Muscle layer of duodenum (tissue), 2 donors: ENCODE data around the gene SNRNP27.
A peak's percentile ranks its signal among the peaks of the same experiment; 100 is the strongest.

Experiments
- H3K27ac ChIP-seq: one replicate; pipeline ENCODE4 v1.7.0; 2013; ENCODE audit warnings: mild to moderate bottlenecking, low read length
- H3K27me3 ChIP-seq: one replicate; pipeline ENCODE4 v1.7.0; 2013; ENCODE audit warnings: low read depth, mild to moderate bottlenecking, control low read depth, low read length
- H3K36me3 ChIP-seq, 2 donors: one replicate each; pipeline ENCODE4 v1.7.0; 2013; ENCODE audit warnings: low read length in 2 of 2, control low read depth in 1 of 2, mild to moderate bottlenecking in 1 of 2; ENCODE audit not compliant: insufficient read depth in 2 of 2, control insufficient read depth in 1 of 2
- H3K4me1 ChIP-seq, 2 donors: one replicate each; pipeline ENCODE4 v1.7.0; 2013; ENCODE audit warnings: low read length in 2 of 2, mild to moderate bottlenecking in 2 of 2, control low read depth in 1 of 2, moderate library complexity in 1 of 2; ENCODE audit not compliant: insufficient read depth in 2 of 2, control insufficient read depth in 1 of 2
- H3K4me3 ChIP-seq, 2 donors: one replicate each; pipeline ENCODE4 v1.7.0; 2013; ENCODE audit warnings: low read length in 2 of 2, low read depth in 1 of 2, mild to moderate bottlenecking in 1 of 2
- H3K9me3 ChIP-seq, 2 donors: one replicate each; pipeline ENCODE4 v1.7.0; 2013; ENCODE audit warnings: low read length in 2 of 2, control low read depth in 1 of 2, mild to moderate bottlenecking in 1 of 2; ENCODE audit not compliant: control insufficient read depth in 1 of 2
- donor health status: healthy.

The SNRNP27 gene

GRCh38 chr2:69939722-69940121 is 46.0 kb downstream of the SNRNP27 start:
- no peaks in the 10 kb centered on the region for H3K27me3 ChIP-seq
- no peaks in the 10 kb centered on the region for H3K9me3 ChIP-seq
- no peak overlapping the region for H3K27ac ChIP-seq
- H3K36me3 ChIP-seq: peaks cover 53 to 68% of the 10 kb centered on the region in 2 donors
- no peaks in the 10 kb centered on the region for H3K4me1 ChIP-seq
- H3K4me3 ChIP-seq: no peak overlapping the region

DNA sequence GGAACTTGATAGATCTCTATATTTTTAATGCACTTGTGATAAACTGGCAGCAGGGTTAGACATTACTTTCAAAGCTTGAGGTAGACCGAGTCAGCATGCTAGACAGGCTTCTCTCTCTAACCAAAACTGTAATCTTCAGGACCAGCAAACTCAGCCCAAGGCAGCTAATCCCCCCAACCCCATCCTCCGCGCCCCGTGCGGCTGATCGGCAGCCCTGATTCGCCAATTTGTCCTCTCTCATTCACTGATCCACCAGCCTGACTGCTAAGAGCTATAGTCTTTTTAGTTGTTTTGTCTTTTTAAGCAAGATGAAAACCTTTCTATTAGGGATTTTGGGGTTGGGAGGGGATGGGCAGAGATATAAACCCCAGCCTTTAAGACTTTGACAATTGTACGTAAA is 46.9 kb downstream of the SNRNP27 start:
- Histone ChIP-seq H3K9me3 (no peaks in the 10 kb centered on the region), H3K27me3 (no peaks in the 10 kb centered on the region), H3K4me3 (no peak overlapping the region), H3K36me3 (peaks cover 44 to 63% of the 10 kb centered on the region in 2 donors), H3K27ac (no peak overlapping the region), H3K4me1 (no peaks in the 10 kb centered on the region)

DNA sequence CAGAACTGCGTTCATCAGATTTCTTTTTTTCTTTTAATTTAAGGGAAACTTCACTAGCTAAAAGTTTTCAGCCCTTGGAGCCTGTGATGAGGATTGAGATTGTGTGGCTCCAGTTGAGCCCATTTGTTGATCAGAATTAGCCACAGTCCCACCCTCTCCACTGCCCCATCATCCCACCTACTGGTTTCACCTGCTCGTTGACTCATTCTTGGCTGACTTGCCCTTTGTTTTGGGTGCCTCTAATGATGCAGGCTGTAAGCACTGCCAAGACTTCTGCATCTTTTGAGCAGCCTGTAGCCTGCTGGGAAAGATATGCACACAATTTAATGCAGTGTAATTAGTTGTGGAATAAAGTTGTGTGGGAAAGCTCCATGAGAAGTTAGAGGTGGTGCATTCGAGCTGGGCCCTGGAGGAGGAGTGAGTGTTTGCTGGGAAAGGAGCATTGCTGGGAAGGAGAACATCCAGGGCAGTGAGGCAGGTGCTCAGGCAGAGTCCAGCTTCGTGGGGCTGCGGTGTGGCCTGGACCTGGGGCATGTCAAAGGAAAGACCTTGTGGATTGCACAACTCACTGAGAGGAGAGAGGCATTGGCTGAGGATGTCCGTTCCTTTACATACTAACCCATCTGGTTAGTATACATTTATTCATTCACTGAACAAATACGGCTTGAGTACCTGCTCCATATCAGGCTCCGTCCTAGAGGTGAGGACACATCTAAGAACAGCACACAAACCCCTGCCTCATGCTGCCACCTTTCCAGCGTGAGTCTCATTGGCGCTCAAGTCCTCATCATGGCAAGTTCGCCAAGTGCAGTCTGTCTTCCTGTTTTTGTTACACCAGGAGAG is 49.5 kb downstream of the SNRNP27 start:
- H3K9me3 ChIP-seq: no peaks in the 10 kb centered on the region
- H3K27me3 ChIP-seq: no peaks in the 10 kb centered on the region
- H3K4me1 ChIP-seq: no peaks in the 10 kb centered on the region
- H3K36me3 ChIP-seq: peaks cover 28 to 42% of the 10 kb centered on the region in 2 donors
- H3K4me3 ChIP-seq: no peak overlapping the region
- H3K27ac ChIP-seq: no peak overlapping the region

- no peaks in the 10 kb centered on the region for H3K9me3 ChIP-seq
- H3K4me3 ChIP-seq: no peak overlapping the region
- H3K36me3 ChIP-seq: peaks cover 23 to 34% of the 10 kb centered on the region in 2 donors
- H3K27ac ChIP-seq: no peak overlapping the region
- no peaks in the 10 kb centered on the region for H3K4me1 ChIP-seq
- H3K27me3 ChIP-seq: peaks cover 1% of the 10 kb centered on the region
These were observed 50.2 kb downstream of the SNRNP27 start for GRCh38 chr2:69943843-69944525.

DNA sequence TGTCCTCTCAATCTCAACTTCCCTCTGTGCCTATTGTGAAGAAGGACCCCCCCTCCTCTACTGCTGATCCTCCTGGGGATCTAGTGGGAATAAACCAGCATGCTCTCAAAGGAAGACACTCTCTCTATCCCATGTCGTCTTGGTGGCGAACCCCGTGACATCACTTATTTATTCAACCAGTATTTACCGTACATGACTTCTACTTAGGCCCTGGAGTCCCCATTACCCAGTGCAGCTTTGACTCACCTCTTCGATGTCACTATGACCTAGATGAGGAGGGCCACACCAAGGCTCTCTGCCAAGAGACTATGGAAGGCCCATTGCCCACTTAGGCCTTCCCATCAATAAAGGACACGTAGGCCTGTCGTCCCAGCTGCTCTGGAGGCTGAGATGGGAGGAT is 51.0 kb downstream of the SNRNP27 start:
- Histone ChIP-seq H3K36me3 (peaks cover 20 to 29% of the 10 kb centered on the region in 2 donors), H3K27me3 (peaks cover 4% of the 10 kb centered on the region), H3K4me3 (no peak overlapping the region), H3K27ac (no peak overlapping the region), H3K4me1 (no peaks in the 10 kb centered on the region), H3K9me3 (no peaks in the 10 kb centered on the region)

DNA sequence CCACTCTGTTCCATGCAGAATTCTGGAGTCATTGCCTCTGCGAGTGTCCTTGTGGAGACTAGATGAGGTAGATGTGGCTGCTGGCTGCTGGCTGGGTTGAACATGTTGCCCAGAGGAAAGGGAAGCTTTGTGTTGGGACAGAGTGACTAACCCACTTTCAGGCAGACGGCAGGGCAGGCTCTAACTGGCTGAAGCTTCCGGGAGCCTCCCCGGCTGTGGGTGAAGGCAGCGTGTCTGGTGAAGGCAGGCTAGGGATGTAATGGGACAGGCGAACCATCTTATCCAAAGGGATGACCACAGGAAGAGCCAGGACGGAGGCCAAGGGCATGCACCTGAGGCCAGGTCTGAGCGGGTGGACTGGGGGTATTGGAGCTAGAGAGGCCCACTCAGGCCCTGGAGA is 51.7 kb downstream of the SNRNP27 start:
- Histone ChIP-seq H3K27ac (no peak overlapping the region), H3K4me3 (no peak overlapping the region)

DNA sequence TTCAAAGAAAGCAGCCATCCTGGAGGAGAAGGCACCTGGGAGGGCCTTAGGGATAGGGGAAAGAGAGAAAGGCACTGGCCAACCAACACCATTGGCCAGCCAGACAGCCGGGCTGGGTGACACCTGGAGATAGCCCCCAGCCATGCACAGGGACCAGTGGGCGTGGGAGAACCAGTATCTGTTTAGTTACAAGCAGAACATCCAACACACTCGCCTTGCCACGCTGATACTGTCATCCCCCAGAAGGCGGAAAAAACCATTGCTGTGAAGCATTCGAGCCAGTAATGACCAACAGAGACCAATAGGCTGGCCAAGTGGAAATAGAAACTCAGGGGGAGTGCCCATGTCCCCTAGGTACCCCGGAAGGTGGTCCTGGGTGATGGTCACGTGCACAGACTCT is 52.2 kb downstream of the SNRNP27 start:
- H3K36me3 ChIP-seq: peaks cover 15 to 19% of the 10 kb centered on the region in 2 donors
- no peaks in the 10 kb centered on the region for H3K9me3 ChIP-seq
- H3K4me3 ChIP-seq: no peak overlapping the region
- peaks cover 4% of the 10 kb centered on the region for H3K27me3 ChIP-seq
- no peaks in the 10 kb centered on the region for H3K4me1 ChIP-seq
- no peak overlapping the region for H3K27ac ChIP-seq

More for the DNA sequence above, 51.7 kb downstream of the SNRNP27 start:
- Histone ChIP-seq H3K9me3 (no peaks in the 10 kb centered on the region), H3K4me1 (no peaks in the 10 kb centered on the region), H3K27me3 (peaks cover 4% of the 10 kb centered on the region), H3K36me3 (peaks cover 16 to 24% of the 10 kb centered on the region in 2 donors)

GRCh38 chr2:69946351-69947324 is 52.9 kb downstream of the SNRNP27 start:
- no peak overlapping the region for H3K4me3 ChIP-seq
- no peak overlapping the region for H3K27ac ChIP-seq
- H3K36me3 ChIP-seq: peaks cover 13 to 14% of the 10 kb centered on the region in 2 donors
- H3K4me1 ChIP-seq: no peaks in the 10 kb centered on the region
- no peaks in the 10 kb centered on the region for H3K9me3 ChIP-seq
- H3K27me3 ChIP-seq: peaks cover 4% of the 10 kb centered on the region

GRCh38 chr2:69947325-69947931 is 53.7 kb downstream of the SNRNP27 start:
- Histone ChIP-seq H3K4me1 (no peaks in the 10 kb centered on the region), H3K4me3 (no peak overlapping the region), H3K27ac (no peak overlapping the region)

GRCh38 chr2:69948032-69948962 is 54.5 kb downstream of the SNRNP27 start:
- Histone ChIP-seq H3K4me3 (peak overlapping the region; percentile 1 to 11), H3K9me3 (no peaks in the 10 kb centered on the region), H3K36me3 (peaks cover 1 to 3% of the 10 kb centered on the region in 2 donors), H3K4me1 (no peaks in the 10 kb centered on the region), H3K27me3 (peaks cover 4% of the 10 kb centered on the region), H3K27ac (no peak overlapping the region)

More at GRCh38 chr2:69947325-69947931, 53.7 kb downstream of the SNRNP27 start:
- Histone ChIP-seq H3K36me3 (peaks cover 7% of the 10 kb centered on the region in 2 donors), H3K9me3 (no peaks in the 10 kb centered on the region), H3K27me3 (peaks cover 4% of the 10 kb centered on the region)
